Measurements from ENCODE around the gene CSTF1.
A peak's percentile ranks its signal among the peaks of the same experiment; 100 is the strongest.

Gene CSTF1

DNA sequence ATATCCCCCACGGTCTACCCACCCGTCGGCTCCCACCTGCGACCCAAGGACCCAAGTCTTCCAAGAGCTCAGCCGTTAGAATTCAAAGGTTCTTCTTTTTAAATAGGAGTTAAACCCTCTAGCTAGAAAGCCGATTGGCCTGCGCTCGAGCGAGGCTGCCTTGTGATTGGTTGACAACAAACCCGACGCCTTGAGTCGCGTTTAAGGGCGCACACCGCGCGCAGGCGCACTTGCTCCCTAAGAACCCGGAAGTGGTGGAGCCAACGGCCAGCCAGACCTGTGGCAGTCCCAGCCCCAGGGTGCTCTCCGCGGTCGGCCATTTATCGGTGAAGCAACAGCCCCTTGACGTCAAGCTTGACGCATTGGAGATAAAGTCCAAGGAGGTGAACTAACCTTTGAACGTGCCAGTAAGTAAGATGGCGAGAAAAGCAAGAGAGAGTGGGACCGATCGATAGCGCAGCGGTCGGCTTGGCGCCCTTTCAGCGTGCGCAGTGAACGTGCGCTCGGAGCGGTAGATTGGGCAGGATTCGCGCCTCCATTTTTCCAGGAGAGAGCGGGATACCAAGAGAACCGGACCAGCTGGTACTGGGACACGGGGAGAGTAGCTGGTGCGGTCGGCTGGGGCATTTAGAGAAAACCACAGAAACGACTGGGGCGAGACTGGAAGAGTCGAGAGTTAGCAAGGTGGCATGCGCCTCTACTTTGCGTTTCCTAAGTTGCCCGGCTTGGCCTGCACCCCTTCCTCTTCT lies at the start of gene CSTF1, which contains the start of gene AURKA:
Gene CSTF1 (plus strand): TSS at position 514 of the 749 bp plus-strand sequence. CDS start 2,908 bp downstream, outside the sequence.
Gene AURKA (minus strand): TSS at position 84 of the 749 bp plus-strand sequence. CDS start 4,018 bp downstream, outside the sequence.
- DNase-seq, result peak; percentile 98 to 99

DNA sequence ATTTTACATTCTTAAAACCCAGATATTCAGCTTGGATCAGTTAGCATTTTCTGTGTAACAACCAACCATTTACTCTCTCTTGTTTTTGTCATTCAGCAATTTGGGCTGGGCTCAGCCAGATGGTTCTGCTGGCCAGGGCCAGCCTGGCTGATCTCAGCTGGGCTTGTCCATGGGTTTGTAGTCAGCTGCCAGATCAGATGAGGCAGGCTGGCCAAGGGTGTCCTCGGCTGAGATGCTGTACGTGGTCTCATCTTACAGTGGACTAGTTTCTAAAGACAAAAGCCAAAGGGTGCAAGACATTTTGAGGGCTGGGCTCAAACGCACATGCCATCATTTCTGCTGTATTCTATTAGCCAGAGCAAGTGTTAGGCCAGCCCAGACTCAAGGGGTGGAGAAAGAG lies 49.7 kb upstream of the CSTF1 start:
- DNase-seq, result no peak

DNA sequence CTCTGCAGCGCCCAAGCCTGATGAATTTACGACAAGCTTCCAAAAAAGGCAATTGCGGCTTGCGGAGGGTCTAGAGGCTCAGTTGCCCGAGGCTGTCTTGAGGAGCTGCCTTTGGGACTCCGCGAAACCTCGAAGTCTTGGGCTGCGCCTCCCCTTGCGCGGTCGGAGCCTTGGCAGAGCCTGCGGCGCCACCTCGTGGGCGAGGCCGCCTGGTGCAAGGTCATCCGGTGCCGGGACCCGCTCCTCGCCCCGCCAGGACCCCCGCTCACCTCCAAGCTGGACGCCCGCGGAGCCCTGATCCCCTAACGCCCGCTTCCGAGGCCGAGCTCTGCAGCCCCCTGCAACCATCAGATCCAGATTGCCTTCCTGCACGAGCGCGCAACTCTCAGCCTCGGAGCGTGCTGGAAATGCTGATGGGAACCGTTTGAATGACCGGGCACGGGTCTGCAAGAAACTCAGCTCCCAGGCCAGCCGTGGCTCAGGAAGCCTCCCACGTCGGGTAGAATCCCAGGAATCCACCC lies 48.5 kb upstream of the CSTF1 start:
- DNase-seq, result peak in 1 of 2 experiments; percentile 34

DNA sequence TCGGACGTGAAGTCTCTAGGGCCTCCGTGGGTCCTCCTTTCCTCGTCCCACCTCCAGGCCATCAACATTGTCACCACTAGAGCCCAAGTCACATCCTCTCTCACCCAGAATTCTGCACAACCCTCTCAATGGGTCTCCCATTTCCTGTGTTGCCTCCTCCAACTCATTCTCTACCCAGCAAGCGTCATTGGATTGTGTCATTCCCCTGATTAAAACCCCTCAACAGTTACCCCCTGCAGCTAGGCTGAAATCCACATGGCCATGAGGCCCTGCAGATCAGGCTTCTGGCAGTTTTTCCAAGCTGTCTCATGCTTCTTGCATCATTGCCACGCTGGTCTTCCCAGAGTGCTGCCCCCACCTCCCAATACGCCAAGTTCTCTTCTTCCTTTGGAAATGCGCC lies 46.5 kb upstream of the CSTF1 start:
- DNase-seq, result no peak

DNA sequence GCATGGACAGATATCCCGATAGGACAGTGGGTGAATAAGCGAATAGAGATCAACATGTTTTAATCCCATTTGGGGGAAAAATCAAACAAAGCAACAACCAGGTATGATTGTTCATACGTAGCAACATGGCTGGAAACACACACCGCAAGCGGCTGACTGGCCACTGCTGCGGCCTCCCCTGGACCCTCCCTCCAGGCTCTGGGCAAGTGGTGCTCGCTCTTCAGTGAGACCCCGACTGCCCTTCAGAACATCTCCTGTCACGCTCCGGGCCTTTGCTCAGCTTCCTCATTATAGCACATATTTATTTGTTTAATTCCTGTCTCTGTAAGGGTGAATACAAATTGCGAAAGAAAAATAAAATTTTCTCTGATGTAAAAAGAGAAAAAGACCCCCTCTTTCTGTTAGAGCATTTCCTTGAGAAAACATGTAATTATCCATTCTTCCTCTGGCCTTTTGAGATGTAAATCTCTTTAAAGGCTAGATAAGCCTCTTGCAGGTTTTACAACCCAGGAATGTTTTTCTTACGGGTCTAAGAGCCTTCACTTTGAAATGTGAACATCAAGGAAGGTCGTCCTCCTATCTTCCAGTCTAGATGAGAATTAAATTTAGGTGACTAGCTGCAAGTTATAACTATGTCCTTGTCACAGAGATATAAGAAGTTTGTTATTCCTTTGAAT lies 44.7 kb upstream of the CSTF1 start:
- no peak for DNase-seq

DNA sequence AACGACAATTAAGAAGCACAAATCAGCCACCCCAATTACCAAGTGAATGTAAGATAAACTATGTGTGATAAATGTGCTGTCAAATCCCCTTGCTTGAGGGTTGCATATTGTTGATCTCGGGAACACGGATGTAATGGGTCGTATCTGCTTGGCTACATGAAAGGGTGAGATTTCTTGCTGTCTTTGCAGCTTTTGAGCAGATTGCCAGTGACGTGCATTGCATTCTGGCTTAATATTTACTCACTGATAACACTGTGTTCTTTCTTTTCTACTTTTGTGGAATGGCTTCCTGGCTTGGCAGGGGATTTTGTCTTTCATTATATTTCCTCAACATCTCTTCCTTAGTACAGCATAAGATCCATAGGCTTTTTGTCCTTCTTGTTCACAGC lies 44.1 kb upstream of the CSTF1 start:
- no peak for DNase-seq

DNA sequence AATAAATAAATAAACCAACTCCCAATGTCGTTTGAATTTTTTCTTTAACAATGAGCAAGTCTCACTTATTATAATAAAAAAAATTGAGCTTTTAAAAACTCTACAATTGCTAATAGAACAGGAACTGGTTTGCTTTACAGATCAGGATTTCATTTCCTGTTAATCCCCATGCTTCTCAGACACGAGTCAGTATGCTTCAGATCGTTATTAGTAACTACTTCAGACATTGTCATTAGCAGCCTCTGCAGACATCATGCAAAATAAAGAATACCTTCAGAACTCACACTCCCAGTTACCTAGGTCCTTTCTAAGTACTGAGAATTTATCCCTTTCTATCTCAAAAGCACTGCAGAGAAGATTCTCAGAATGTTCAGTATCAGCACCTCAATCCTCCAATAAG lies 43.7 kb upstream of the CSTF1 start:
- no peak for DNase-seq

DNA sequence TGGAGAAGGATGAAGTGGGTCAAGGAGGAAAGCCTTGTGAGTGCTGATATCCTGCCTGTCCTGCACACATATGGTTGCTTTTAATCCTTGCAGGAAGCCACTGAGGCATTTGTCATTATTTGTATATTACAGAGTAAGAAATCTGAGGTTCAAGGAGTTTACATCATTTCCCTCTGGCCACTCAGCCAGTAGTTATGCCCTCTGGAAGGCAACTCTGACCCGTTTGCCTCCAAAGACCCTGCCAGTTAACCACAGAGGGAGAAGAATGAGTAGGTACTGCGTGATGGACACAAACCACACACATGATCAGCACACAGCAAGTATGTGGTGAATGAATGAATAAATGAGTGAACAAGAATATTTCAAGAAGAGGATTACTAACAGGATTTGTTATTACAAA lies 41.6 kb upstream of the CSTF1 start:
- no peak for DNase-seq

DNA sequence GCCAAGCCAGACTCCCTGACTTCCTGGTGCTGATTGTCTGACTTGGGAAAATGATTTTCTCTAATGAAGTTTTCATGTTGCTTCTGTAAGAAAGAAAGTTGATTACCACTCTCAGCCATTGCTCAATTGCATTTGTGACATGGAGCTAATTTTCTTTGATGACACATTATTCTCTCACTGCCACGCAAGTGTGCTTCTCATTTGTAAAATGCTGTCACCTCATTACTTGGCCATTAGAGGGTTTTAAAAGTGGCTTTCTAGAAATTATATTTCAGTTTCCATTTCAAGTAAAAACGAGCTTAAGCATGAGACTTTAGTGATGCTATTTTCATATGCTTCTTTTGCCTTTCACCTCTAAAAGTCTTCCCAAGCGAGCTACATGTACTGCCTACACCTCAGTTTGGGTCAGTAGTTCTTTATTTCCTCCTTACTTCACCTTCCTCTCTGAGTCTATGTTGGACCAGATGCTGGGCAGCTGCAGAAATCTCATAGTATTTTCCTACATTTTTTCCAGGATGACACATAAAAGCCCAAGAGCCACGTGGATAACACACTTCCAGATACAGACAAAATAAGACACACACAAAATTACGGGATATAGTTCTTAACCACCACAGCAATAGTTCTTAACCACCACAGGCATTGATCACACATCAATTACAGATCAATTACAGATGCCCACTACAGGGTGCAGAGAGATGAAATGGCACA lies 39.9 kb upstream of the CSTF1 start:
- no peak for DNase-seq

DNA sequence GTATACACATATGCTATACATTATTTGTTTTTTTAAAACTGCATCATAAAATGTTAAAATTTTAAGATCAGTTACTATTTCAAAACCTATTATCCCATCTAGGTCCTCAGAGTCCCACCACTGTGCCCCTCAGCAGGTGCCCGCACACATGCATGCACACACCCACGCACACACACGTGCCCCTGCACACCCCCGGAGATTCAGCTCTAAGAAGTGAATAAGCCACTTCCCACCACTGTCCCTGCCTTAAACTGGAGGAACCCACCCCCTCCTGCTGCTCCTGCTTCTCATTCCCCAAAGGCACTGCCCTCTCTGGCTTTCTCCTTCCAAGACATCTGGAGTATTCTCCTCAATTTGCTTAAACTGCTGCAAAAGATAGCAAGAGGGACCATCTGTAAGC lies 39.1 kb upstream of the CSTF1 start:
- DNase-seq, result no peak

DNA sequence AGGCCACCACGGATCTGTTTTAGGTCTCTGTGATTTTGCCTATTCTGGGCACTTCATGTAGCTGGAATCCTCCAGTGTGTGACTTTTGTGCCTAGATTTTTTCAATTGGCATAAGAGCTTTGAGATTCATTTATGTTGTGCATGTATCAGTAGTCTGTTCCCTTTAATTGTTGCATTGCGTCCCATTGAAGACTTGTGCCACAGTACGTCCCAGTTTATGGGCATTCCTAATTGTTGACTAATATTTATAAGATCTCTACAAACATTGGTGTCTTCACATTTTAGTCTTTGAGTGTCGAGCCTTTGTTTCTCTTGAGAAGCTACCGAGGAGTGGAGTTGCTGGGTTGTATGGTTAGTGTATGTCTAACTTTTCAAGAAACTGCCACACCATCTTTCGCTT lies 34.4 kb upstream of the CSTF1 start:
- no peak for DNase-seq

DNA sequence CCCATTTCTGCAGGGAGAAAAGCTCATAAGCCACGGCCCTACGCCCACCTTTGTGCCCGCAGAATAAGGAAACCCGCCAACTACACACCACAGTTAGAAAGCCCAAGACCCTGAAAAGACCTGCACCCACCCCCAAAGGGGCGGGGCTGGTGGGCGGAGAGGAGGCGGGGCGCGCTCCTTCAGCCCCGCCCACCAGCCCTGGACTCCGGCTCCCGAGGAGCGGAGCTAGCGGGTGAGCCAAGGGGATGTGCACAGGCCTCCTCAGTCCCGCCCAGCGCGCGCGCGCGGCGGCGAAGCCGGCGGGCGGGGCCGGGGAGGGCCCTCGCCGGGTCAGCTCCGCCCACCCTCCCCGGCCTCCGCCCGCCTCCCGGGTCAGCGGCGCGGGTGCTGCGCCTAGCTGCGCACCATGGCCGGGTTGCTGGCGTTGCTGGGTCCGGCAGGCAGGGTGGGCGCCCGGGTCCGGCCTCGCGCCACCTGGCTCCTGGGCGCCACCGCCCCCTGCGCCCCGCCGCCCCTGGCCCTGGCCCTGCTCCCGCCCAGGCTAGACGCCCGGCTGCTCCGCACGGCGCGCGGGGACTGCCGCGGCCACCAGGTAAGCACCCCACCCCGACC lies 33.7 kb upstream of the CSTF1 start, which contains the start of gene FAM210B:
Gene FAM210B (plus strand): TSS at position 375 of the 612 bp plus-strand sequence. CDS start 32 bp downstream, at position 407.
- DNase-seq, result peak; percentile 79 to 81

DNA sequence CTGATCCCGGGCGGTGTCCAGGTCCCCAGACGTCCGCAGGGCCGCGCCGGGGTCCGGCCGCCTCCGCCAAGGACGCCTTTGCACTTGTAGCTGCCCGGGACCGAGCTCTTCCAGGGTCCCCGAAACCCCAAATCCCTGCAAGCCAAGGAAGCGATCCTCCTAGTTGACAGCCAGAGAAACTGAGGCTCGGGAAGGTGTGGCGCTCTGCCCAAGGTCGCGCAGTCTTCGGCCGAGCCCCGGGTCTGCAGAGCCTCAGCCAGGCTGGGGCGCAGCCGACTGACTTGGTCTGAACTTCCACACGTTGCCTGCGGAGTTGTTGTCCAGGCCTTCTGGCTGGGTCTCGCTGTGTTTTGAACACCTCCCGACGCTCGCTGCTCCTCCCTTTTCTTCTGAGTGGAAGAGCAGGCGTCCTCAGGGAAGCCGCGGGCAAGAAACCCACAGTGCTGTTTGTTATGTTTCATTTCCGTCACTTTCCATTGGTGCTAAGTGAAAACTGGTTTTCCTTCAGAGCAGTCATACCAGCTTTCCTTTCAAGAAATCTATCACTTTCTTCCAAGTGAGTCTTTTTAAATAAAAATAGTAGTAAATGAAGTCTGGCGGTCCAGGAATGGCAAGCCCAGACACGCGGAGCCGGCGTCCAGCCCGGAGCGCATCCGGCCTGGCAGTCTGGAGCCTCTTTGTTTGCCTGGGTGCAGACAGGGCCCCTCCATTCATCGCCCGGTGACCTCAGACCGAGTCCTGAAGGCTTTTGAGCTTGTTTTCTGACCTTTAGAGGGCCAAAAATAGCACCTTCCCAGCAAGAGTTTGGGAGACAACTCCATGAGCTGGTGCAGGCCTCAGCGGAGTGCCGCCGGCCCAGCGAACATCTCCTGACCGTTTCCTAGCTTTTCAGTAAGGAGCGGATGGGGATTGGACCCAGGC lies 33.0 kb upstream of the CSTF1 start:
- DNase-seq, result no peak

DNA sequence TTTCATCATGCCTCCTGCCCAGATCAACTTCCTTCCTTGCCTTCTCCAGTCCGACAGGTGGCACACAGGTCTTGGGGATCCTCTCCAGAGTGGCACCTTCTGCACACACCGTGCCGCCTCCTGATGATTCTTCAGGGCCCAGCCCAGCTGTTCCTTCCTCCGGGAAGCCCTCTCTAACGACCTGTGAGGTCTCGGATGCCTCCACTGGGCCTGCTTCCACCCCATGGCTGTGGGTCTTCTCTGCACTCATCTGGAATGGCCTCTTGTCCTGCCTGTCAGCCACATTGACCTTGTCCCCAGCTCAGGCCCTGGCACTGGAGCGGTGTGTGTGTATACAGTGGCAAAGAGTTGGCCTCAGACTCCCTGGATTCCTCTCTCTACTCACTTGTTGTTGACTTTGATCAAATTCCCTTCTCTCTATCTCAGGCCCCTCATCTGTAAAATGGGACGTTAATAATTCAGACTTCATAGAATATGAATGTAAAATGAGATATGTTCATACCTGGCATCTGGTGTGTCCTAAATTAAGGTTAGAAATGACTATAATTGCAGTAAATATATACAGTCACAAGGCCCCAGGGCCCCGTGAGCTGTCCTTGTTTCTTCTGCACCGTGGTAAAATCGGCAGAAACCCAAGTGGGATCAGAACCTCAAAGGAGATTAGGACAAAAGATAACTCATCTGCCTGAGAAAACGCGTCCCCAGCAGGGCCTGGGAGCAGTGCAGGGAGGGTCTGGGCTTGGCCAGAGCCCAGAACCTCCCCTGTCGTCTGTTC lies 32.1 kb upstream of the CSTF1 start:
- no peak for DNase-seq

DNA sequence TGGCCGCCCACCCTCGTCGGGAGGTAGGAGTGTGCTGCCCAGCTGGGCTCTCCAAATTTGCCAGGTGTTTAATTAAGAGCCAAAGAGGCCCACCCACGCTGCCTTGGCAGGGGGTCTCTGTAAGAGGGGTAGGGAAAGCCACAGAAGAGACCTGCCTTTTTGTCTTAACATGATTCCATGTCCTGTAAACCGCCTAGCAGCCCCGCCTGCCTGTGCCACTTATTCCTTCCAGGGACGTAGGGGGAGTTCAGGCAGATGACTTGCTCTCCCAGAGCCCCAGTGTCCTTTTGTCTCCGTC lies 31.6 kb upstream of the CSTF1 start:
- DNase-seq, result no peak

DNA sequence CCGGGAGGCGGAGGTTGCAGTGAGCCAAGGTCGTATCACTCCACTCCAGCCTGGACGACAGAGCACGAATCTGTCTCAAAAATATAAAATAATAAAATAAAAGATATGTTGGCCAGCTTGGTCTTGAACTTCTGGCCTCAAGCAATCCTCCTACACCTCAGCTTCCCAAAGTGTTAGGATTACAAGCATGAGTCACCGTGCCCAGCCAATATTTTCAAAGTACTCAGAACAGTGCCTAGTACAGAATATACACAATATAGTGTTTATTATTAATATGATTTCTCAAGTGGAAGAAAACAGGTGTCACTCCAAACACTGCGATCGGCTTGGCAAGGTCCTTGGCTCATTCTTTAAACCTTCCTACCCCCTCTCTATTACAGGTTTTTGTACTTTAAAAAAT lies 30.5 kb upstream of the CSTF1 start:
- no peak for DNase-seq

DNA sequence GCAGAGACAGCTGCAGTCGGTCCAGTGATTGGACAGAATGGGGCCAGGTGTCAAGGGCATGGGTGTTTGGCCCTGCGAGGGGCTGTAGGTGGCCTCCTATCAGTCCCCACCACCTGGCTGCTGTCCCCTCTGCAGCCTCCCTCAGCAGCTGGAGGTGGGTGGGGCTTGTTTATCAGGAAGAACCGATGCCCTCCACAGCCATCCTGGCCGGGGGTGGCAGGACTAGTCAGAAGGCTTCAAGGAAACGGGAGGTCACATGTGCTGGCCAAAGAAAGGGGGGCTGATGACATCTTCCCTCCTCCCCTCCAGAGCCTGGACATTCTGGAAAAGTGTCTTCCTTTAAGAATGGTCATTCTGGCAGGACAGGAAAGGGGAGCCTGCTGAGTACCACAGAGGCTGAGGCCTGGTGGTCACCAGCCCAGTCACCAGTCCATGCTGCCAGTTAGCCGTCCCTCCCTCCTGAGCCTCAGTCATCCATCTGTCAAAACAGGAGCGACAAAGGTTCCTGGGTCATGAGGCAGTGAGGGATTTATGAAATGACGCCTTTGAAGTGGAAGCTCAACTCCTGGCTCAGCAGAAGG lies 29.5 kb upstream of the CSTF1 start:
- no peak for DNase-seq

DNA sequence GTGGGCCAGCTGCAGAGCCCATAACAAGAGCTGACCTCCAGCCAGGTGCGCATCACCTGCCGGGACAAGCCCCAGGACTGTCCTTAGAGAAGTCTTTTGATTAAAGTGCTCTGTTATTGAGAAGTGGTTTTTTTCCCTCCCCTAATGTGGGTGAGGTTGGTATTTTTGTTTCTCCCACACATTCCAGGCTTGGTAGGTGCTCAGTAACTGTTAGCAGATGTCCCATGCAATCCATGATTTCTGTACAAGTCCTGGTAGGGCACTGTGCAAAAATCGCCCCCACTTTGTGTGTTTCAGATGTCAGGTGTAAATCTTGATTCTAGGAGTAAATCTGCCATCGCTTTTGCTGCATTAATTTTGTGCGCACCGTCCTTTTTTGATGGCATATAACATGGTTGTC lies 29.0 kb upstream of the CSTF1 start:
- DNase-seq, result no peak

DNA sequence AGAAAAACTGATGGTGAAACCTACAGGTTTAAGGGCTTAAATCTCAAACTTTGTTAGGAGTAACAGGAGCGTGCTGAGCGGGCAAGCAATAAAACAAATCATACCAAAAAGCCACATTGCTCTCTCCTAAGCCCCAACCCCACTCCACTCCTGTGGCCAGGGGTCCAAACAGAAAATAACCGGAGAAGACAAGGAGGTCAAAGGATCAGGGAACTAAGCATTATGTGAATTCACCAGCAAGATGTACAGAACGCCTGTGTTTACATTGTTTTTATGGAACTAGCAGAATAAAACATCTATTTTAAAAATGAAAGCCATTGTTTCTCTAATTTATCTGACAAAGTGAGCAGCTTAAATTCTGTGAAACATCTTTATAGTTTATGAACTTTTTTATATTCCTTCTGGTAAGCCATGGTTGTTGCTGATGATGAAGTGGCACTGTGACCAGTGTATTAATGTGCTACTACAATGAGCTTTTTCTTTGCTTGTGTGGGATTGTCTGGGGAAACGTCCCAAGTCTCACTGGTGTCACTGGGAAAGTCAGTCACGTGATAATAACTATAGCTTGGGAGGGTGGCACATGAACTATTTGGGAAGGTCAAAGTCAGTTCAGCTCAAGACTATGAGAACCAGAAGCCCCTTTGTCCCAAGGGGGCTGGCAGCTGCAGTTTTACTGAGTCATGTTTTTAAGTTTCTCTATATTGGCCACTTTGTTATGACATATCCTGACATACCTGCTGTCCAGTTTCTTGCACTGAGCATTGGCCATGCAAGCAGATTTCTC lies 23.9 kb upstream of the CSTF1 start:
- no peak for DNase-seq

DNA sequence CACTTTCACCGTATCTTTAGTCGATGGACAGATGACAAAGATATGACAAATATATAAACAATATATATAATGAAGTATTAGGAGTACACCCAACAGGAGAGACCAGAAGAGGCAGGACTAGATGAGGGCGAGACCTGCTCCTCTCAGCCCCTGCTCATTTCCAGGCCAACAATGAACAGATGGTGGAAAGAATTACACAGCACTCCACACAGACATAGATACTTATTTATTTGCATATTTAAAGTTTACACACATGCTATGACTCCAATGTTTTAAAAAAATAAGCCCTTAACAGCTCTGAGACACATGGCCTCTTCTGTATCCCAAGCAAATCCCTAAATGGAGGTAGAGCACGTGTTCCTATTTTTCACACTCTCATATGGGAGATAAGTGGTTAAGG lies 23.3 kb upstream of the CSTF1 start:
- DNase-seq, result no peak

Measured in stimulated activated CD4-positive, alpha-beta T cell treated with anti-CD3 and anti-CD28 coated beads, Interleukin-4, amount 100 ng/mL, for 4 hours (primary cell).